GM23338 (cell line): ENCODE data around the gene TUBA4B. TPM values are rescaled to one million over a fixed set of nuclear protein-coding genes. Genes with fewer than 3 reads are reported as not detected.

Source experiments
- ATAC-seq: fragments of 200-7000 bp; cut with Tn5 transposase; 3 replicates; pipeline ENCODE4 v1.9.1; 2020
- DNase-seq: peaks from one replicate; pipeline ENCODE4 v3.0.0-alpha.2; 2015; ENCODE audit warnings: low spot score
- H2AFZ ChIP-seq: fragments of 200-600 bp; sonication (generic); 2 replicates; pipeline ENCODE4 v1.8.0; 2016; ENCODE audit warnings: antibody characterized with exemption, mild to moderate bottlenecking, moderate library complexity
- H3F3A ChIP-seq: fragments of 200-600 bp; sonication (generic); replicated peaks from 2 replicates; pipeline ENCODE4 v1.8.0; 2017; ENCODE audit warnings: antibody characterized with exemption, mixed run types, low read depth
- H3K27ac ChIP-seq: fragments of 200-600 bp; sonication (generic); 2 replicates; pipeline ENCODE4 v1.6.1; 2016; ENCODE audit warnings: low read depth
- H3K27me3 ChIP-seq: fragments of 200-600 bp; sonication (generic); 2 replicates; pipeline ENCODE4 v1.8.0; 2016; ENCODE audit warnings: mild to moderate bottlenecking, mixed run types, moderate library complexity; ENCODE audit not compliant: insufficient read depth
- H3K36me3 ChIP-seq: fragments of 200-600 bp; sonication (generic); 2 replicates; pipeline ENCODE4 v1.8.0; 2016; ENCODE audit warnings: mild to moderate bottlenecking; ENCODE audit not compliant: insufficient read depth
- H3K4me1 ChIP-seq: fragments of 200-600 bp; sonication (generic); 2 replicates; pipeline ENCODE4 v1.8.0; 2016; ENCODE audit warnings: mild to moderate bottlenecking, moderate library complexity; ENCODE audit not compliant: insufficient read depth
- H3K4me2 ChIP-seq: fragments of 200-600 bp; sonication (generic); 2 replicates; pipeline ENCODE4 v1.7.1; 2017; ENCODE audit warnings: mixed run types
- H3K4me3 ChIP-seq: fragments of 200-600 bp; sonication (generic); 2 replicates; pipeline ENCODE4 v1.6.1; 2016; ENCODE audit warnings: mixed run types
- H3K79me2 ChIP-seq: fragments of 200-600 bp; sonication (generic); replicated peaks from 2 replicates; pipeline ENCODE4 v1.8.0; 2017; ENCODE audit warnings: mild to moderate bottlenecking; ENCODE audit not compliant: insufficient read depth
- H3K9me2 ChIP-seq: fragments of 200-600 bp; sonication (generic); 2 replicates; pipeline ENCODE4 v1.8.0; 2017; ENCODE audit not compliant: insufficient read depth
- H4K20me1 ChIP-seq: fragments of 200-600 bp; sonication (generic); replicated peaks from 2 replicates; pipeline ENCODE4 v1.8.0; 2017; ENCODE audit warnings: mild to moderate bottlenecking; ENCODE audit not compliant: insufficient read depth
- H3K27ac Mint-ChIP-seq: 2 replicates; pipeline ENCODE4 v1.8.0; 2020; ENCODE audit warnings: inconsistent platforms, mild to moderate bottlenecking, moderate library complexity, mixed read lengths
- H3K27me3 Mint-ChIP-seq: 3 replicates; pipeline ENCODE4 v1.8.0; 2022; ENCODE audit warnings: low read depth, mild to moderate bottlenecking, moderate library complexity, mixed read lengths, inconsistent platforms; ENCODE audit not compliant: insufficient read depth, poor library complexity
- H3K36me3 Mint-ChIP-seq: 3 replicates; pipeline ENCODE4 v1.8.0; 2021; ENCODE audit warnings: low read depth, mild to moderate bottlenecking, inconsistent platforms, moderate library complexity, mixed read lengths
- H3K4me1 Mint-ChIP-seq: 3 replicates; pipeline ENCODE4 v1.8.0; 2020; ENCODE audit warnings: mild to moderate bottlenecking, inconsistent platforms, mixed read lengths
- H3K4me3 Mint-ChIP-seq: 3 replicates; pipeline ENCODE4 v1.8.0; 2021; ENCODE audit warnings: moderate library complexity, mild to moderate bottlenecking, inconsistent platforms, mixed read lengths
- H3K9me3 Mint-ChIP-seq: 3 replicates; pipeline ENCODE4 v1.8.0; 2020; ENCODE audit warnings: moderate library complexity, mild to moderate bottlenecking, inconsistent platforms, mixed read lengths
- CTCF ChIP-seq, 2 experiments: fragments of 200-600 bp in 1 of 2; sonication (generic) in 1 of 2; conservative IDR thresholded peaks; 2 replicates each; pipeline versions ENCODE4 v1.5.1 to v1.6.1; 2016 to 2017; ENCODE audit warnings: antibody characterized with exemption in 2 of 2, low read depth in 2 of 2, mild to moderate bottlenecking in 2 of 2, moderate library complexity in 1 of 2
- EZH2 ChIP-seq: fragments of 200-600 bp; sonication (generic); IDR thresholded peaks from one replicate; pipeline ENCODE4 v1.8.0; 2017; ENCODE audit warnings: antibody characterized with exemption, mild to moderate bottlenecking, low read depth; ENCODE audit not compliant: unreplicated experiment
- NANOG ChIP-seq: IDR thresholded peaks from 2 replicates; pipeline ENCODE4 v1.6.1; 2016; ENCODE audit warnings: antibody characterized with exemption, borderline replicate concordance
- POLR2AphosphoS5 ChIP-seq: IDR thresholded peaks from 2 replicates; pipeline ENCODE4 v1.6.1; 2016; ENCODE audit warnings: antibody characterized with exemption, low read depth
- ZNF114 ChIP-seq: fragments of 250-450 bp; sonication (Bioruptor Pico); IDR thresholded peaks from 2 replicates; pipeline ENCODE4 v1.5.0; 2020; ENCODE audit warnings: mild to moderate bottlenecking, moderate library complexity
- ZNF462 ChIP-seq: fragments of 250-450 bp; sonication (Bioruptor Pico); IDR thresholded peaks from 2 replicates; pipeline ENCODE4 v1.5.0; 2020; ENCODE audit warnings: mild to moderate bottlenecking, moderate library complexity
- polyA plus RNA-seq: library from polyadenylated mRNA; unstranded; fragments of >200 nt; fragmentation: Nextera tagmentation; extraction: Ambion mirVana; gene quantifications from 2 replicates; pipeline ENCODE4 v1.2.1, GENCODE V29; 2016
- total RNA-seq: library from RNA; depleted of rRNA; stranded (reverse); fragments of >200 nt; shearing (Covaris generic); gene quantifications from 2 replicates; pipeline ENCODE4 v1.2.3, GENCODE V29; 2014

Gene TUBA4B
- total and polyA plus RNA-seq, 2 experiments from 2014 or later = 0.14 TPM; not detected in 1

GRCh38 chr2:219282943-219283581 lies 30.0 kb downstream of the TUBA4B start:
- Mint-ChIP-seq H3K4me1 (peaks cover 31% of the 10 kb centered on the region), H3K4me3 (no peak overlapping the region)

More at GRCh38 chr2:219282943-219283581, 30.0 kb downstream of the TUBA4B start:
- H3K4me3 ChIP-seq = no peak overlapping the region
- Mint-ChIP-seq H3K27me3 (peaks cover 6% of the 10 kb centered on the region), H3K9me3 (no peaks in the 10 kb centered on the region), H3K27ac (no peak overlapping the region), H3K36me3 (peaks cover 11% of the 10 kb centered on the region; the same call in 2 of the 3 replicates)
- ATAC-seq = no peak
- peaks cover 18% of the 10 kb centered on the region for H3K4me1 ChIP-seq
- H3K4me2 ChIP-seq = no peak overlapping the region
- no peak for DNase-seq
- H3F3A ChIP-seq = no peaks in the 10 kb centered on the region
- H3K27me3 ChIP-seq = no peaks in the 10 kb centered on the region
- H3K27ac ChIP-seq = no peak overlapping the region
- no peaks in the 10 kb centered on the region; the same call in 1 of the 2 replicates for H3K36me3 ChIP-seq
- TF ChIP-seq CTCF (conservative IDR thresholded peaks at IDR 0.05; ENCODE audit: low read depth in 2 of 2) (no peak), POLR2AphosphoS5 (no peak), ZNF462 (CRISPR knock-in tag) (no peak), EZH2 (no peak), NANOG (no peak), ZNF114 (no peak)
- H3K79me2 ChIP-seq = no peaks in the 10 kb centered on the region
- no peaks in the 10 kb centered on the region; the same call in 1 of the 2 replicates for H4K20me1 ChIP-seq
- no peaks in the 10 kb centered on the region for H3K9me2 ChIP-seq
- H2AFZ ChIP-seq = no peak overlapping the region
